NCI-H774 (cell line): Measurements from ENCODE around the gene C14orf119.
"Not testable (repeated sequence)": the region's sequence is repeated elsewhere in the genome, so short reads cannot be mapped to it uniquely, and the experiment has no call there.

ENCODE experiments used
- DNase-seq: peaks from one replicate; lab custom pipeline; 2025; lab: John Stamatoyannopoulos, UW

C14orf119 gene

DNA sequence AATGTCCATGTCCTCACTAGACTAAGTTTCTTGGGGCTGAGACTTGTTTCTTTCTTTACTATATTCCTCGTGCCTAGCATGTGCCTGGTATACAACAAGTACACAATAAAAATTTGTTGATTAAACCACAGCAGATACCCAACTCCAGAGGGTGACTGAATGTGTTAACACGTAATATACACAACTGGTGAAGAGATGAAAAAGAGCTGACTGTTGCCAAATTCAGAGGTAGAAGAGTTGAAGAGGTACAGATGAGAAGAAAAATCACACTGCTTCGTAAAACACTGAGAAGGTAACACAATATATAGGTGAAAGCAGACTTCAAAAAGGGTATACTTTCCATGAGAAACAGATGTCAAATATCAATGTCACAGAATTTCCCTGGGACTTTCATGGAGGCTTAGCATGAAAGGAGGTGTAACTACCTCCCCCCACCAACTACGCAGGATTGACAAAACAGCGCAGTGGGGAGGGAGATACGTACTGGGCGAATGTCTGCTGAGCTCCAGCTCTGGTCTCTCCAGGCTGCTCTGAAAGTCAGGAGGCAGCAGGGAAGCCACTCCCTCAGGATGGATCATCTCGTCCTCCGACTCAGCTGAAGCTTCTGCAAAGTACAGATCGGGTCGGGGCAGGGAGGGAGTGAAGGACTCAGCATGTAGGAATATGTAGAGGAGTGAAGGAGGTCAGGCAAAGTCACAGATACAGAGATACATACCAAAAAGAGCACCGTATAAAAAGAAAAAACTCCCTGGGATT is 5.6 kb upstream of the C14orf119 start:
- no peak for DNase-seq

GRCh38 chr14:23090254-23090636 is 5.1 kb upstream of the C14orf119 start:
- DNase-seq: no peak

DNA sequence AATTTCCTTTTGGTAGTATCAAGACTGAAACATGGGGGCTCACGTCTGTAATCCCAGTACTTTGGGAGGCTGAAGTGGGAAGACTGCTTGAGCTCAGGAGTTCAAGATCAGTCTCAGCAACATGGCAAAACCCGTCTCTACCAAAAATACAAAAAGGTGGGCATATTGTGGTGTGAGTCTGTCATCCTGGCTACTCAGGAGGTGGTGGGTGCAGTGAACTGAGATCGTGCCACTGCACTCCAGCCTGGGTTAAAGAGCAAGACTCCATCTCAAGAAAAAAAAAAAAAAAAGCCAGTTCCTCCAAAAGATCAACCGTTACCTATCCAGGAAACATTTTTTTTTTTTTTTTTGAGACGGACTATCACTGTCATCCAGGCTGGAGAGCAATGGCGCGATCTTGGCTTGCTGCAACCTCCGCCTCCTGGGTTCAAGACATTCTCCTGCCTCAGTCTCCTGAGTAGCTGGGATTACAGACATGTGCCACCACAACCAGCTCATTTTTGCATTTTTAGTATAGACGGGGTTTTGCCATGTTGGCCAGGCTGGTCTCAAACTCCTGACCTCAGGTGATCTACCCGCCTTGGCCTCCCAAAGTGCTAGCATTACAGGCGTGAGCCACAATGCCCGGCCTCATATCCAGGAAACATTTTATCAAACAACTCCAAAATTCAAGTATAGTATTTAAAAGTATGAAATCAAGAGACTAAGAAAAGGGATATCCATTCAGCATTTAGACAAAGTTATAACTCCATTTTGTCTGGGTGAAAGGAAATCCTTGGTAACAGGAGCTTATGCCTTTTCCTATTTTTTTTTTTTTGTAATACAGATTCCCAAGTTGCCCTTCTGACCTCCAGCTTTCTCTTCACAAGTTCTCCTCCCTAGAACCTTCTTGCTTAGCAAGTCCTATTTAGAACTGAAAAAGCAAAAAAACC is 3.7 kb upstream of the C14orf119 start:
- no peak for DNase-seq

GRCh38 chr14:23093104-23093503 is 2.2 kb upstream of the C14orf119 start:
- DNase-seq: no peak

GRCh38 chr14:23093526-23093925 is 1.8 kb upstream of the C14orf119 start:
- DNase-seq: no peak

DNA sequence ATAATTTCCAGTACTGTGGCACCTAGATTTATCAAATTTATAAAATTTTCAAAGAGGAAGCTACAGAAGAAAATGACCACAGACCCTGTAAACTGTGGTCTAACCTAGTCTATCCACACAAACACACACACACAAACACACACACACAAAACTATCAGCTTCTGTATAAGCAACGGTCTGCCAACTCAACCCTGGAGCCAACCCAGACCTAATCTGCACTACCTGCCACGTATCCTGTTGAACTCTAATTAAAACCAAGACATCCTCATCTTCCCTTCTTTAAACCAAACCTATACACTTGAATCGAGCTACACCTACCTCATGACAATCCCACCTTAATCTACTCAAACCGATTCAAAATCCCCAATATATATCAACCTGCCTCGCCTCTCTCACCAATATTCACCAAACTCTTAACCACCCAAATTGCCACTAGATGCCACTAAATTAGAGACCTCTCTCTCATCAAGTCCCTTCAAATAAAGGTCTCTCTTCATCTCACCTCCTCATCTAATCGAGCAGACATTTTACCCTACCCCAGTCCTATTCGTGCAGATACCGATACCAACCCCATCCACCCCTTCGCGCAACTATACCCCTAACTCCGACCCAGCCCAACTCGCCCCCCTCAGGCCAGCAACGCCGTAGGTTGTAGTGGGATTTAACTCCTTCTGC is 1.2 kb upstream of the C14orf119 start:
- no peak for DNase-seq

- DNase-seq: no peak
Observed at GRCh38 chr14:23094666-23095195, 574 bp upstream of the C14orf119 start, which contains the start of gene ACIN1. Gene ACIN1 (minus strand): TSS chr14:23095136. CDS start chr14:23095112, 24 bp downstream.

GRCh38 chr14:23097786-23098185 is 2.5 kb downstream of the C14orf119 start:
- DNase-seq: no peak

DNA sequence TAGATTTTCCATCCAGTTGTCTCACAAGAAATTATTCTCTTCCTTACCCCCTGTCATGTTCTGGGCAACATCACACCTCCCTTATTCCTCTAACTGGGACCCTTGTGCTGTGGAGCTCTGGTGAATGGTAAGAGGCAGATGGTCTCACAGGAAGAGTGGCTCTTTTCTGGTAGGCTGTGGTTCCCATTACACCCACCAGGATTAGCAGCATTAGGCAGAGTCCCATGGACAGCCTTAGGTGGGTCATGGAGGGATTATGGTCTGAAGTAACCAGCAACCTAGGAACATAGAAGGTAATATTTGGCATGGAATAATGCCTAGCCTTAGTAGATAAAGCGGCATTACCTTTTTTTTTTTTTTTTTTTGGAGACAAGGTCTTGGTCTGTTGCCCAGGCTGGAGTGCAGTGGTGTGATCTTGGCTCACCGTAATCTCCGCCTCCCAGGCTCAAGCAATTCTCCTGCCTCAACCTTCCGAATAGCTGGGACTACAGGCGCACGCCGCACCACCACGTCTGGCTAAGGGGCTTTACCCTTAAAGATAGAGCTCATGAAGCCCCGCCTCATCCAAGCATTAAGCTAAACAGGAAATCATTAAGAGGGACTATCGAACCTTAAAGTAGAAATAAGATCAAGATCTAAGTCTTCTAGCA is 4.0 kb downstream of the C14orf119 start:
- DNase-seq: no peak

DNA sequence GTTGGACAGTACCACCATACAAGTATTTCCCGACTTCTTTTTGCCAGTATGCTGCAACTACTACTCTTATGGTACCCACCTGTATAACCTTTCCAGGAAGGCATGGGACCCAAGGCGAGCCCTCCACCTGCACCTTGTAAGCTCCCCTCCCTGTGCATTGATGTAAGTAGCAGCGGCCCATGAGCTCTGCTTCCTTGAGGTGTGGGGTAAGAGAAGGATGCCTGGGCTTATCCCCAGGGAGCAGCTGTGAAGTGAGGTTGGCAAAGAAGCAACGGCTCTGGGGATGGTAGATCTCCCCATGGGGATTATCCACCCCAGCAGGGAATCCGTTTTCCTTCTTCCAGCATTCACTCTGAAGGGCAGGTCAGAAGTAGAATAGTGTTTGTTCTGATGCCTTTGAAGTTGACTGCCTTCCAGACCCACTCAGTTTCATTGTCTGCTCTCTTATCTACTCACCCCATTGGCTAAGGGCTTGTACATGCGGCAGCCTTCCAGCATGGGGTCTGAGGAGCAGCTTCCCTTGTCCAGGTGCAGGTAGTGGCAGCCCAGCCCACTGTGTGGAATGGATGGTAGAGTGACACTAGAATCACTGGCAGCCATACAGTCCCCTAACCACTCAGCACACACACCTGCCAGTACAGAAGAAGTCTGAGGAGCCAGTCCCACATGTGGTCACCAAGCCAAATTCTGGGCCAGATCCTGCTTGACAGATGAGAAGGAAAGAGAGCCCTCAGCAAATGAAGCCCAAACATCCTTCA is 6.1 kb downstream of the C14orf119 start:
- no peak for DNase-seq

GRCh38 chr14:23101986-23102625 is 6.8 kb downstream of the C14orf119 start:
- no peak for DNase-seq

DNA sequence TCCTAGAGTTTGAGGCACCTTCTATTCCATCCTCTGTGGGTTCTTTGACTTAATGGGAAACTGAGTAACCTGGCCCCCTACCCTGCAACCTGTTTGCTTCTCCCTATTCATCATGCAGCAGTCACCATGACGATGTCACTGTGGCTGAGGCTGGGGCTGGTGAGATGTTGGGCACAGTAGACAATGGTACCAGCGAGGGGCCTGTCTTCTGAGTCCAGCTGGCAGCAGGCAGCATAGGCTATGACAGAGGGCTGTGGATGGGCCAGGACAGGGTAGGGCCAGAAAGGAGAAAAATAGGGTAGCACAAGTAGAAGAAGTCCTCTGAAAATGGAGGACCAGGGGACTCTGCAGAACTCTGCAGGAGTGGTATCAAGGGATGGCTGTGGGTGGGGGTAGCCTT is 7.5 kb downstream of the C14orf119 start:
- DNase-seq: no peak

DNA sequence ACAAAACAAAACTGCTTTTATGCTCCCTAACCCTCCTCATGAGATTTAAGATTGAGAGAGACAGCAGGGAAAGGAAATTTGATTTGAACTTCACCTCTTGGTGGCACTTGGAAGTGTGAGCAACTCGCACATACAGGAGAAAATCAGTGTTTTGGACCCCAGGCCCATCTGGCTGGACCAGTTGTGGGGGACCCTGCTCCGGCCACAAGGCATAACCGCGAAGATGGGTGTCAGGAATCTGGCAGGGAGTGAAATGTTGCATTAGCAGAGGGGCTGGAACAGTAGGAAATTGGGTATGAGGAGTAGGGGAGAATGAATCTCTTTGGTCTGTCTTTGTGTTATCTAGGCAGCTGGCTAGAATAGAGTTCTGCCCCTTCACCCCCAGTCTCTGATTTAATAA is 8.3 kb downstream of the C14orf119 start:
- no peak for DNase-seq

- DNase-seq: no peak
Observed at GRCh38 chr14:23104070-23104590, 8.8 kb downstream of the C14orf119 start.

DNA sequence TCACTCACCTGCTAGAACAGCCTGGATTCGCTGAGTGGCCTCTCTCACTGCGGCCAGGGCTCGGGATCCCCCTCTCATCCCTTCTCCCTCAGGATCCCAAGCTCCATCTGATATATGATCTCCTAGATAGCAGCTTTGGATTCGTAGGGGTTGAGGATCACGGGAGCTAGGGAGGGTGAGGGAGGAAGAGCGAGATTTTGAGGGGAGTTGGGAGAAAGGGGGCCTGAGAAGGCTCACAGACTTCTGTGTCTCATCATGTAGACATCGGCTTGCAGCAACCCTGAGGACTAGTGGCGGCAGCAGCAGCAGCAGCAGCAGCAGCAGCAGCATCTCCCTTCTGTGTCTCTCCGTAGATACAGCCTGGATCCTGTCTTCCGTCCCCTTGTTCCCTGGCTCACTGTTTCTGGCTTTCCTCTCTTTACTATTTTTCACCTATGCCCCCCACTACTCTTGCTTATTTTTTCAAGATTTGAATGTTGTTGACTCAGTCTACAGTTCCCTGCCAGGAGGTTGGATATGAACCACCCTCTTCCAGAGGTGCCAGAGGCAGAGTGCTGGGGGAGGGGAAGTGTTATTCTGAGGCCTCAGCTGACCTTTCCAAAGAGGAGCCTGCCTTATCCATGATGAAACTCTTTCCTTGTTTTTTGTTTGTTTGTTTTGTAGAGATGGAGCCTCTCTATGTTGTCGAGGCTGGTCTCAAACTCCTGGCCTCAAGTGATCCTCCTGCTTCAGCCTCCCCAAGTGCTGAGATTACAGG is 9.5 kb downstream of the C14orf119 start, which contains the start of gene CIROP:
Gene CIROP (minus strand): TSS at position 399 of the 757 bp plus-strand sequence. CDS start 69 bp downstream, at position 330.
- no peak for DNase-seq

DNA sequence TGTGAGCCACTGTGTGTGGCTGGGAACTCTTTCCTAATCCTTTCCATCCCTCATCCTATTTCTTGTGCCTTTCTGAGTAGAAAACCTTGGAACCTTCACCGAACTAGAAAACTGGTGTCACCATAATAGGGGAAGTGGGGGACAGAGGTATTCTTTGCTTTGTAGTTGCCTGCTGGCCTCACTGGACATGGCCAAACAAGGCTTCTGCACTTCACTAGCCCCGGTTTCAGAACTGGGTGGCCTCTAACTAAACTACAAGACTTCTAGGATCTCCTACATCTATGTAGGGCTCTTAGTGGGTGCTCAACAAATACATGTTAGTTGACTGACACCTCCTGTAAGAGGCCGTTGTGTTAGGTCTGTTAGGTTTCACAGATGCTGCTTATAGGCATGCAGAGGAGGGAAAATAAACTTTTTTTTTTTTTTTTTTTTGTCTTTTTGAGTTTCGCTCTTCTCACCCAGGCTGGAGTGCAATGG is 10.1 kb downstream of the C14orf119 start:
- no peak for DNase-seq

DNA sequence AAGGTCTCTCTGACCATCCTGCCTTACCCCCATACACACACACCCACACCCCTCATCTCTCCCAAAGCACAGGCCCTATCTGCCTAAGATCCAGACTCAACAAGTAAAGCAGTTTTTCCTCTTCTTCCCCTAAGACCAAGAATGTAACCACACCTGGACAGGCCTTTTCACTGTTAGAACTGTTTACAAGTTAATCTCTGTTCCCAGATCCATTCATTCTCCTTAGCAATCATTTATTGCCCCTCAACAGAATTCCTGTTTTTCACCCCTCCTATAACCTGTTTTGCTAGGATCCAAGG is 11.4 kb downstream of the C14orf119 start:
- no peak for DNase-seq

- DNase-seq: not testable (repeated sequence)
Observed at GRCh38 chr14:23107620-23108019, 12.3 kb downstream of the C14orf119 start.

DNA sequence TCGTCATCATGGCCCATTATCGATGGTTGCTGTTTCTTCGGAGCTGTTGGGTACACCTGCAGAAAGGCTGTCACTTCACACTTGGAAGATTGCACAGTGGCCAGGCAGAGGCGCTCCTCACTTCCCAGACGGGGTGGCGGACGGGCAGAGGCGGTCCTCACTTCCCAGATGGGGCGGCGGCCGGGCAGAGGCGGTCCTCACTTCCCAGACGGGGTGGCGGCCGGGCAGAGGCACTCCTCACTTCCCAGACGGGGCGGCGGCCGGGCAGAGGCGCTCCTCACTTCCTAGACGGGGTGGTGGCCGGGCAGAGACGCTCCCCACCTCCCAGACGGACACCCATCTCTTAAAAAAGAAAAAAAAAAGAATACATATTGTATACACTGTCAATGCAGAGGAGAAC is 12.9 kb downstream of the C14orf119 start:
- not testable (repeated sequence) for DNase-seq
